HEK293T (cell line): Measurements from ENCODE around the gene ZNF431.

Source experiments
- CTCF ChIA-PET: fragments of 350-600 bp; formaldehyde crosslinking; extraction: SDS; loops from one replicate; lab custom pipeline; 2021; ENCODE audit warnings: antibody characterized with exemption, inconsistent platforms; lab: Yijun Ruan, JAX
- POLR2A ChIA-PET: fragments of 350-600 bp; formaldehyde crosslinking; extraction: SDS; loops from one replicate; lab custom pipeline; 2020; ENCODE audit warnings: antibody characterized with exemption, inconsistent platforms; lab: Yijun Ruan, JAX
- DNase-seq: peaks from one replicate; pipeline ENCODE4 v3.0.0; 2012; ENCODE audit warnings: mixed read lengths; ENCODE audit errors: extremely low spot score
- ARNT ChIP-seq: fragments of 450-650 bp; IDR thresholded peaks from 2 replicates; pipeline ENCODE4 v1.6.1; 2017; ENCODE audit warnings: mild to moderate bottlenecking
- BHLHE40 ChIP-seq: fragments of 450-650 bp; IDR thresholded peaks from 2 replicates; pipeline ENCODE4 v1.6.1; 2016; ENCODE audit warnings: mild to moderate bottlenecking, moderate library complexity, borderline replicate concordance
- CTBP1 ChIP-seq: fragments of 450-650 bp; IDR thresholded peaks from 2 replicates; pipeline ENCODE4 v1.6.1; 2016; ENCODE audit warnings: borderline replicate concordance
- ELF4 ChIP-seq: fragments of 450-650 bp; IDR thresholded peaks from 2 replicates; pipeline ENCODE4 v1.6.1; 2017; ENCODE audit warnings: antibody characterized with exemption
- FOXA1 ChIP-seq: fragments of 450-650 bp; IDR thresholded peaks from 2 replicates; pipeline ENCODE4 v1.6.1; 2016; ENCODE audit warnings: mild to moderate bottlenecking
- FOXK2 ChIP-seq: fragments of 450-650 bp; IDR thresholded peaks from 2 replicates; pipeline ENCODE4 v1.6.1; 2016; ENCODE audit warnings: mild to moderate bottlenecking
- FOXM1 ChIP-seq: fragments of 450-650 bp; IDR thresholded peaks from 2 replicates; pipeline ENCODE4 v1.6.1; 2017; ENCODE audit warnings: mild to moderate bottlenecking, borderline replicate concordance
- HDGF ChIP-seq: fragments of 450-650 bp; IDR thresholded peaks from 2 replicates; pipeline ENCODE4 v1.6.1; 2017; ENCODE audit warnings: antibody characterized with exemption, borderline replicate concordance
- L3MBTL2 ChIP-seq: fragments of 450-650 bp; conservative IDR thresholded peaks from 2 replicates; pipeline ENCODE4 v1.6.1; 2016; ENCODE audit warnings: mild to moderate bottlenecking
- LEF1 ChIP-seq: fragments of 450-650 bp; IDR thresholded peaks from 2 replicates; pipeline ENCODE4 v1.6.1; 2017; ENCODE audit warnings: mild to moderate bottlenecking, borderline replicate concordance
- NFRKB ChIP-seq: fragments of 450-650 bp; IDR thresholded peaks from 2 replicates; pipeline ENCODE4 v1.6.1; 2016; ENCODE audit warnings: mild to moderate bottlenecking, moderate library complexity
- SP1 ChIP-seq: fragments of 450-650 bp; IDR thresholded peaks from 2 replicates; pipeline ENCODE4 v1.6.1; 2017
- SUZ12 ChIP-seq: fragments of 450-650 bp; IDR thresholded peaks from 2 replicates; pipeline ENCODE4 v1.6.1; 2016; ENCODE audit warnings: mild to moderate bottlenecking
- TARDBP ChIP-seq: fragments of 450-650 bp; IDR thresholded peaks from 2 replicates; pipeline ENCODE4 v1.6.1; 2016
- ZNF384 ChIP-seq: fragments of 450-650 bp; IDR thresholded peaks from 2 replicates; pipeline ENCODE4 v1.6.1; 2016
- TF ChIP-seq, protein P1 (sequence below): fragments of 450-650 bp; IDR thresholded peaks from 2 replicates; pipeline ENCODE4 v1.6.1; 2016

The ZNF431 gene

GRCh38 chr19:21110183-21110582, 31.7 kb upstream of the ZNF431 start:
- TF ChIP-seq SUZ12, result no peak
- TF ChIP-seq FOXK2, result no peak
- DNase-seq, result no peak
- CTCF ChIA-PET, result no interaction called here
- POLR2A ChIA-PET, result no interaction called here

- ChIA-PET CTCF (no interaction called here), POLR2A (no interaction called here)
- TF ChIP-seq ZNF384 (no peak), SUZ12 (no peak)
- no peak for DNase-seq
Observed at GRCh38 chr19:21115430-21115829, 26.4 kb upstream of the ZNF431 start.

DNA sequence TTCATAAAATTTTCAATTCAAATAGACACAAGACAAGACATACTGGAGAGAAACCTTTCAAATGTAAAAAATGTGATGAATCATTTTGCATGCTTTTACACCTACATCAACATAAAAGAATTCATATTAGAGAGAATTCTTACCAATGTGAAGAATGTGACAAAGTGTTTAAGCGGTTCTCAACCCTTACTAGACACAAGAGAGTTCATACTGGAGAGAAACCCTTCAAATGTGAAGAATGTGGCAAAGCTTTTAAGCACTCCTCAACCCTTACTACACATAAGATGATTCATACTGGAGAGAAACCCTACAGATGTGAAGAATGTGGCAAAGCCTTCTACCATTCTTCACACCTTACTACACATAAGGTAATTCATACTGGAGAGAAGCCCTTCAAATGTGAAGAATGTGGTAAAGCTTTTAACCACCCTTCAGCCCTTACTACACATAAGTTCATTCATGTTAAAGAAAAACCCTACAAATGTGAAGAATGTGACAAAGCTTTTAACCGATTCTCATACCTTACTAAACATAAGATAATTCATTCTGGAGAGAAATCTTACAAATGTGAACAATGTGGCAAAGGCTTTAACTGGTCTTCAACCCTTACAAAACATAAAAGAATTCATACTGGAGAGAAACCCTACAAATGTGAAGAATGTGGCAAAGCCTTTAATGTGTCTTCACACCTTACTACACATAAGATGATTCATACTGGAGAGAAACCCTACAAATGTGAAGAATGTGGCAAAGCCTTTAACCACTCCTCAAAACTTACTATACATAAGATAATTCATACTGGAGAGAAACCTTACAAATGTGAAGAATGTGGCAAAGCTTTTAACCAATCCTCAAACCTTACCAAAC, 24.6 kb upstream of the ZNF431 start:
- TF ChIP-seq TARDBP (no peak), L3MBTL2 (no peak), ZNF384 (no peak)
- TF ChIP-seq, protein P1, sequence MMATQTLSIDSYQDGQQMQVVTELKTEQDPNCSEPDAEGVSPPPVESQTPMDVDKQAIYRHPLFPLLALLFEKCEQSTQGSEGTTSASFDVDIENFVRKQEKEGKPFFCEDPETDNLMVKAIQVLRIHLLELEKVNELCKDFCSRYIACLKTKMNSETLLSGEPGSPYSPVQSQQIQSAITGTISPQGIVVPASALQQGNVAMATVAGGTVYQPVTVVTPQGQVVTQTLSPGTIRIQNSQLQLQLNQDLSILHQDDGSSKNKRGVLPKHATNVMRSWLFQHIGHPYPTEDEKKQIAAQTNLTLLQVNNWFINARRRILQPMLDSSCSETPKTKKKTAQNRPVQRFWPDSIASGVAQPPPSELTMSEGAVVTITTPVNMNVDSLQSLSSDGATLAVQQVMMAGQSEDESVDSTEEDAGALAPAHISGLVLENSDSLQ, result no peak
- ChIA-PET POLR2A (no interaction called here), CTCF (no interaction called here)
- DNase-seq, result no peak

GRCh38 chr19:21126078-21126477, 15.8 kb upstream of the ZNF431 start:
- ChIA-PET POLR2A (no interaction called here), CTCF (no interaction called here)
- no peak for TF ChIP-seq L3MBTL2
- TF ChIP-seq NFRKB, result no peak
- TF ChIP-seq ELF4, result no peak
- TF ChIP-seq CTBP1, result no peak
- TF ChIP-seq HDGF, result no peak
- TF ChIP-seq FOXA1, result no peak
- TF ChIP-seq ARNT, result no peak
- no peak for TF ChIP-seq ZNF384
- TF ChIP-seq SP1, result no peak
- TF ChIP-seq FOXM1, result no peak
- TF ChIP-seq, protein P1, result no peak
- no peak for TF ChIP-seq LEF1
- no peak for TF ChIP-seq SUZ12
- no peak for DNase-seq

DNA sequence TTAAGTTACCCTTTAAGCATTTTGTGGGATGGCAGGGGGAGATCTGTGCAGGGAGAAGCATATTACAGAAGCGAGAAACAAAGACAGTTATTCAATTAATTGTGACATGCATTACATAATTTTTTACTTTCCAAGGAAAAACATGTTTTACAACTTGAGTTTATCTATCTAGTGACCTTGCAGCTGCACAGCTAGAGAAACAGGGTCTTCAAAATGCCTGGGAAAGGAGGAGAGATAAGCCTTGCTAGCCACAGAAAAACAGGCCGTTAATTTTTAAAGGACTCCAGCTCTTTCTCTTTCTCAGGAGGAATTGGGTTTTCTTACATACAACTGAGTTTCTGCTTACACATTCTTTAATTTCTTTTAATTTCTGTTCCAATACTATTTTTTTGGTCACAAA, 14.8 kb upstream of the ZNF431 start:
- ChIA-PET CTCF (no interaction called here), POLR2A (interaction anchor here (2.3 kb wide), 1 partner anchor 45 kb away, joined by 7 read pairs; the partner anchor contains the start of gene ZNF714)

GRCh38 chr19:21127898-21128297, 13.9 kb upstream of the ZNF431 start:
- DNase-seq, result no peak
- POLR2A ChIA-PET, result interaction anchor here (1.4 to 2.3 kb wide), 2 partner anchors 14 to 46 kb away, joined by 6 to 7 read pairs; partner anchors contain the start of genes ZNF431 and ZNF714
- CTCF ChIA-PET, result no interaction called here
- no peak for TF ChIP-seq SUZ12
- TF ChIP-seq, protein P1, result no peak

More for the DNA sequence above, 14.8 kb upstream of the ZNF431 start:
- no peak for DNase-seq
- TF ChIP-seq, protein P1, result no peak
- no peak for TF ChIP-seq ELF4
- TF ChIP-seq ARNT, result no peak
- no peak for TF ChIP-seq L3MBTL2
- TF ChIP-seq SUZ12, result no peak
- TF ChIP-seq SP1, result no peak

- CTCF ChIA-PET, result no interaction called here
- POLR2A ChIA-PET, result interaction anchor here (1.4 to 2.3 kb wide), 2 partner anchors 13 to 47 kb away, joined by 6 to 7 read pairs; partner anchors contain the start of genes ZNF431 and ZNF714
- no peak for DNase-seq
- TF ChIP-seq CTBP1 (no peak), SP1 (no peak), FOXA1 (no peak), FOXM1 (no peak), L3MBTL2 (no peak), BHLHE40 (no peak), HDGF (no peak), ZNF384 (no peak)
- TF ChIP-seq, protein P1, result no peak
Observed at GRCh38 chr19:21128901-21129698, 12.7 kb upstream of the ZNF431 start.
